H9 (cell line): ENCODE measurements around the gene ARHGEF1. TPM values are rescaled to one million over a fixed set of nuclear protein-coding genes. Genes with fewer than 3 reads are reported as not detected.

Experiments used
- DNase-seq: peaks from one replicate; pipeline ENCODE4 v3.0.0-alpha.2; 2017
- H2AFZ ChIP-seq: one replicate; pipeline ENCODE4 v1.6.1; 2013; ENCODE audit warnings: mild to moderate bottlenecking, low read length, control low read depth, moderate library complexity
- H2AK5ac ChIP-seq: 2 replicates; pipeline ENCODE4 v1.6.1; 2013; ENCODE audit warnings: low read length, control low read depth, mixed read lengths; ENCODE audit not compliant: insufficient read length
- H2BK120ac ChIP-seq: one replicate; pipeline ENCODE4 v1.6.1; 2013; ENCODE audit warnings: low read depth, mild to moderate bottlenecking, low read length, control low read depth, inconsistent platforms; ENCODE audit not compliant: poor library complexity, severe bottlenecking
- H2BK12ac ChIP-seq: 2 replicates; pipeline ENCODE4 v1.6.1; 2013; ENCODE audit warnings: low read length, control low read depth, mixed read lengths, low read depth; ENCODE audit not compliant: insufficient read length
- H2BK15ac ChIP-seq: 2 replicates; pipeline ENCODE4 v1.6.1; 2013; ENCODE audit warnings: low read depth, low read length, control low read depth
- H2BK20ac ChIP-seq: one replicate; pipeline ENCODE4 v1.6.1; 2013; ENCODE audit warnings: low read depth, mild to moderate bottlenecking, low read length, control low read depth, inconsistent platforms; ENCODE audit not compliant: poor library complexity, severe bottlenecking
- H2BK5ac ChIP-seq: 2 replicates; pipeline ENCODE4 v1.6.1; 2013; ENCODE audit warnings: low read length, control low read depth, mixed read lengths; ENCODE audit not compliant: insufficient read length
- H3K14ac ChIP-seq: 2 replicates; pipeline ENCODE4 v1.6.1; 2013; ENCODE audit warnings: low read length, control low read depth; ENCODE audit not compliant: insufficient read depth
- H3K18ac ChIP-seq: 2 replicates; pipeline ENCODE4 v1.6.1; 2013; ENCODE audit warnings: low read depth, mild to moderate bottlenecking, mixed read lengths, low read length, control low read depth; ENCODE audit not compliant: insufficient read length
- H3K23ac ChIP-seq: 2 replicates; pipeline ENCODE4 v1.6.1; 2013; ENCODE audit warnings: low read length, control low read depth, mixed read lengths, low read depth; ENCODE audit not compliant: insufficient read length
- H3K23me2 ChIP-seq: 2 replicates; pipeline ENCODE4 v1.6.1; 2013; ENCODE audit warnings: low read depth, mild to moderate bottlenecking, mixed read lengths, low read length, control low read depth; ENCODE audit not compliant: insufficient read length, poor library complexity, severe bottlenecking
- H3K27ac ChIP-seq: 2 replicates; pipeline ENCODE4 v1.5.1; 2013; ENCODE audit warnings: low read length, control low read depth, mixed read lengths, low read depth; ENCODE audit not compliant: insufficient read length
- H3K27me3 ChIP-seq: 2 replicates; pipeline ENCODE4 v1.6.1; 2013; ENCODE audit warnings: low read length, control low read depth, inconsistent platforms; ENCODE audit not compliant: insufficient read depth
- H3K4ac ChIP-seq: 2 replicates; pipeline ENCODE4 v1.6.1; 2013; ENCODE audit warnings: low read depth, mild to moderate bottlenecking, control low read depth, inconsistent platforms, low read length, moderate library complexity
- H3K4me1 ChIP-seq: 2 replicates; pipeline ENCODE4 v1.6.1; 2013; ENCODE audit warnings: low read length, control low read depth, inconsistent platforms; ENCODE audit not compliant: insufficient read depth
- H3K4me2 ChIP-seq: 2 replicates; pipeline ENCODE4 v1.6.1; 2013; ENCODE audit warnings: low read length, control low read depth, mixed read lengths; ENCODE audit not compliant: insufficient read length, insufficient read depth
- H3K56ac ChIP-seq: 2 replicates; pipeline ENCODE4 v1.6.1; 2013; ENCODE audit warnings: low read depth, mild to moderate bottlenecking, mixed read lengths, low read length, control low read depth; ENCODE audit not compliant: insufficient read length
- H3K79me1 ChIP-seq: 2 replicates; pipeline ENCODE4 v1.6.1; 2013; ENCODE audit warnings: low read depth, mild to moderate bottlenecking, moderate library complexity, low read length, control low read depth, inconsistent platforms; ENCODE audit not compliant: insufficient read depth, poor library complexity, severe bottlenecking
- H3K79me2 ChIP-seq: 2 replicates; pipeline ENCODE4 v1.6.1; 2013; ENCODE audit warnings: low read length, control low read depth, inconsistent platforms; ENCODE audit not compliant: insufficient read depth
- H3K9ac ChIP-seq: 2 replicates; pipeline ENCODE4 v1.6.1; 2013; ENCODE audit warnings: low read length, control low read depth, mixed read lengths; ENCODE audit not compliant: insufficient read length; ENCODE audit errors: extremely low read depth
- H3K9me3 ChIP-seq: one replicate; pipeline ENCODE4 v1.6.1; 2013; ENCODE audit warnings: low read depth, low read length, inconsistent platforms; ENCODE audit not compliant: control insufficient read depth
- H3T11ph ChIP-seq: one replicate; pipeline ENCODE4 v1.6.1; 2013; ENCODE audit warnings: mild to moderate bottlenecking, low read length, control low read depth, inconsistent platforms
- H4K20me1 ChIP-seq: one replicate; pipeline ENCODE4 v1.6.1; 2013; ENCODE audit not compliant: control insufficient read depth, insufficient read length, insufficient read depth
- H4K5ac ChIP-seq: 2 replicates; pipeline ENCODE4 v1.6.1; 2013; ENCODE audit warnings: low read depth, mild to moderate bottlenecking, mixed read lengths, low read length, control low read depth; ENCODE audit not compliant: insufficient read length
- H4K8ac ChIP-seq: replicated peaks from 2 replicates; pipeline ENCODE4 v1.6.1; 2013; ENCODE audit warnings: low read length, control low read depth, mixed read lengths, low read depth; ENCODE audit not compliant: insufficient read length
- H4K91ac ChIP-seq: 2 replicates; pipeline ENCODE4 v1.6.1; 2013; ENCODE audit warnings: low read depth, mild to moderate bottlenecking, moderate library complexity, mixed read lengths, low read length, control low read depth; ENCODE audit not compliant: insufficient read length
- H3K27ac Mint-ChIP-seq, 3 experiments: 2 replicates in 2 of 3; 3 replicates in 1 of 3; pipeline ENCODE4 v1.8.0; 2020 to 2021; ENCODE audit warnings: mixed read lengths in 3 of 3, mild to moderate bottlenecking in 1 of 3, moderate library complexity in 1 of 3
- H3K27me3 Mint-ChIP-seq: 2 replicates; pipeline ENCODE4 v1.8.0; 2021; ENCODE audit warnings: low read depth, mild to moderate bottlenecking, moderate library complexity, mixed read lengths
- H3K36me3 Mint-ChIP-seq, 3 experiments: 2 replicates in 2 of 3; 3 replicates in 1 of 3; pipeline ENCODE4 v1.8.0; 2020 to 2021; ENCODE audit warnings: low read depth in 3 of 3, mixed read lengths in 3 of 3; ENCODE audit not compliant: insufficient read depth in 1 of 3
- H3K4me1 Mint-ChIP-seq, 2 experiments: 2 replicates each; pipeline ENCODE4 v1.8.0; 2020; ENCODE audit warnings: mixed read lengths in 2 of 2
- H3K4me3 Mint-ChIP-seq, 2 experiments: 2 replicates in 1 of 2; 3 replicates in 1 of 2; pipeline ENCODE4 v1.8.0; 2020 to 2021; ENCODE audit warnings: mild to moderate bottlenecking in 2 of 2, mixed read lengths in 2 of 2, moderate library complexity in 1 of 2
- H3K9me3 Mint-ChIP-seq, 2 experiments: 2 replicates in 1 of 2; 3 replicates in 1 of 2; pipeline ENCODE4 v1.8.0; 2020; ENCODE audit warnings: mild to moderate bottlenecking in 2 of 2, mixed read lengths in 2 of 2, moderate library complexity in 1 of 2
- WGBS: extraction: QIAGEN DNeasy Blood & Tissue Kit; methylation state at CpG from one replicate; pipeline ENCODE4 v1.1.7; 2013; ENCODE audit warnings: missing lambda C conversion rate, low lambda C conversion rate, mixed read lengths; ENCODE audit not compliant: insufficient read length; ENCODE audit errors: extremely low coverage; 5-methylcytosine and 5-hydroxymethylcytosine counted together
- total RNA-seq: library from RNA; stranded (reverse); gene quantifications from 2 replicates; pipeline ENCODE4 v1.2.1, GENCODE V29; 2021
- TF ChIP-seq, protein P1 (sequence below): fragments of 200-600 bp; sonication (generic); conservative IDR thresholded peaks from 3 replicates; pipeline ENCODE4 v1.8.0; 2021; ENCODE audit warnings: antibody characterized with exemption, mild to moderate bottlenecking

The ARHGEF1 gene
- total RNA-seq, 1 experiment from 2014 or later, result 50.3 TPM

- H3K36me3 Mint-ChIP-seq, result peaks cover 0 to 6% (median 0%) of the 10 kb centered on the region in 3 experiments; a peak in 2 of 7 replicates
- H3K14ac ChIP-seq, result no peak overlapping the region
- H3K4me1 ChIP-seq, result no peaks in the 10 kb centered on the region; the same call in 1 of the 2 replicates
- no peaks in the 10 kb centered on the region for H3K27me3 ChIP-seq
- WGBS, result no CpG with 5 or more reads among the region's 19 CpGs
- TF ChIP-seq, protein P1, sequence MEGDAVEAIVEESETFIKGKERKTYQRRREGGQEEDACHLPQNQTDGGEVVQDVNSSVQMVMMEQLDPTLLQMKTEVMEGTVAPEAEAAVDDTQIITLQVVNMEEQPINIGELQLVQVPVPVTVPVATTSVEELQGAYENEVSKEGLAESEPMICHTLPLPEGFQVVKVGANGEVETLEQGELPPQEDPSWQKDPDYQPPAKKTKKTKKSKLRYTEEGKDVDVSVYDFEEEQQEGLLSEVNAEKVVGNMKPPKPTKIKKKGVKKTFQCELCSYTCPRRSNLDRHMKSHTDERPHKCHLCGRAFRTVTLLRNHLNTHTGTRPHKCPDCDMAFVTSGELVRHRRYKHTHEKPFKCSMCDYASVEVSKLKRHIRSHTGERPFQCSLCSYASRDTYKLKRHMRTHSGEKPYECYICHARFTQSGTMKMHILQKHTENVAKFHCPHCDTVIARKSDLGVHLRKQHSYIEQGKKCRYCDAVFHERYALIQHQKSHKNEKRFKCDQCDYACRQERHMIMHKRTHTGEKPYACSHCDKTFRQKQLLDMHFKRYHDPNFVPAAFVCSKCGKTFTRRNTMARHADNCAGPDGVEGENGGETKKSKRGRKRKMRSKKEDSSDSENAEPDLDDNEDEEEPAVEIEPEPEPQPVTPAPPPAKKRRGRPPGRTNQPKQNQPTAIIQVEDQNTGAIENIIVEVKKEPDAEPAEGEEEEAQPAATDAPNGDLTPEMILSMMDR, result no peak
- no peak overlapping the region for H4K91ac ChIP-seq
- no peak overlapping the region for H3K23ac ChIP-seq
- no peak overlapping the region for H3T11ph ChIP-seq
- H3K56ac ChIP-seq, result no peak overlapping the region
- no peak overlapping the region for H3K4me2 ChIP-seq
- H3K18ac ChIP-seq, result no peak overlapping the region
- no peak overlapping the region for H3K4ac ChIP-seq
- H4K8ac ChIP-seq, result no peak overlapping the region
- no peak overlapping the region for H3K4me3 Mint-ChIP-seq
- H2BK15ac ChIP-seq, result no peak overlapping the region
- no peak overlapping the region for H4K5ac ChIP-seq
- H3K27me3 Mint-ChIP-seq, result peaks cover 29% of the 10 kb centered on the region
- H3K4me1 Mint-ChIP-seq, result peaks cover 0 to 3% of the 10 kb centered on the region in 2 experiments; a peak in 2 of 4 replicates
- no peaks in the 10 kb centered on the region for H3K79me2 ChIP-seq
- no peak overlapping the region for H2AFZ ChIP-seq
- H3K9me3 Mint-ChIP-seq, result peaks cover 9 to 53% of the 10 kb centered on the region in 2 experiments; a peak in 4 of 5 replicates
- no peak overlapping the region for H2BK20ac ChIP-seq
- H3K9me3 ChIP-seq, result no peaks in the 10 kb centered on the region
- no peak overlapping the region; a peak in 1 of 7 replicates for H3K27ac Mint-ChIP-seq
- no peak overlapping the region for H2BK5ac ChIP-seq
- H4K20me1 ChIP-seq, result no peaks in the 10 kb centered on the region
- no peaks in the 10 kb centered on the region for H3K23me2 ChIP-seq
- no peak for DNase-seq
- H3K79me1 ChIP-seq, result no peaks in the 10 kb centered on the region
- no peak overlapping the region for H2AK5ac ChIP-seq
- H3K9ac ChIP-seq, result no peak overlapping the region
- H2BK120ac ChIP-seq, result no peak overlapping the region
- H3K27ac ChIP-seq, result no peak overlapping the region
- no peak overlapping the region for H2BK12ac ChIP-seq
Observed at GRCh38 chr19:41847351-41848105, 35.5 kb upstream of the ARHGEF1 start.
